Karpas-422 (cell line): ENCODE results near the gene PARVG. TPM values are rescaled to one million over a fixed set of nuclear protein-coding genes. Genes with fewer than 3 reads are reported as not detected.

Experiments used
- DNase-seq: peaks from one replicate; pipeline ENCODE4 v3.0.0-alpha.2; 2015
- H2AFZ ChIP-seq: fragments of 200-600 bp; sonication (generic); 2 replicates; pipeline ENCODE4 v1.6.1; 2014; ENCODE audit warnings: antibody characterized with exemption, low read length, mixed read lengths
- H3K27ac ChIP-seq: fragments of 200-600 bp; sonication (generic); 2 replicates; pipeline ENCODE4 v1.5.1; 2014; ENCODE audit warnings: mild to moderate bottlenecking, low read length, moderate library complexity
- H3K27me3 ChIP-seq: fragments of 200-600 bp; sonication (generic); 2 replicates; pipeline ENCODE4 v1.6.1; 2014; ENCODE audit warnings: low read length, mixed read lengths
- H3K36me3 ChIP-seq: fragments of 200-600 bp; sonication (generic); 2 replicates; pipeline ENCODE4 v1.6.1; 2014; ENCODE audit warnings: low read length, mixed read lengths; ENCODE audit not compliant: insufficient read depth
- H3K4me1 ChIP-seq: fragments of 200-600 bp; sonication (generic); 2 replicates; pipeline ENCODE4 v1.6.1; 2014; ENCODE audit warnings: mild to moderate bottlenecking, low read length, mixed read lengths
- H3K4me2 ChIP-seq: fragments of 200-600 bp; sonication (generic); 2 replicates; pipeline ENCODE4 v1.6.1; 2014; ENCODE audit warnings: low read length, low read depth, mild to moderate bottlenecking; ENCODE audit not compliant: poor library complexity, severe bottlenecking
- H3K4me3 ChIP-seq: fragments of 200-600 bp; sonication (generic); 2 replicates; pipeline ENCODE4 v1.5.1; 2014; ENCODE audit warnings: mild to moderate bottlenecking, antibody characterized with exemption, low read length, mixed read lengths
- H3K79me2 ChIP-seq: fragments of 200-600 bp; sonication (generic); 2 replicates; pipeline ENCODE4 v1.6.1; 2014; ENCODE audit warnings: mild to moderate bottlenecking, low read length, mixed read lengths
- H3K9ac ChIP-seq: fragments of 200-600 bp; sonication (generic); 2 replicates; pipeline ENCODE4 v1.6.0; 2014; ENCODE audit warnings: low read length
- H3K9me2 ChIP-seq: fragments of 200-600 bp; sonication (generic), shearing (Covaris generic); replicated peaks from 2 replicates; pipeline ENCODE4 v1.6.0; 2014; ENCODE audit warnings: mild to moderate bottlenecking, low read length, moderate library complexity; ENCODE audit not compliant: insufficient read depth
- H3K9me3 ChIP-seq: fragments of 300-700, 200-600 bp; sonication (generic); 2 replicates; pipeline ENCODE4 v1.6.1; 2014; ENCODE audit warnings: low read length, mixed read lengths
- H4K20me1 ChIP-seq: fragments of 200-600 bp; sonication (generic); 2 replicates; pipeline ENCODE4 v1.6.1; 2014; ENCODE audit warnings: mild to moderate bottlenecking, antibody characterized with exemption, low read length, low read depth; ENCODE audit not compliant: insufficient read depth
- total RNA-seq: library from RNA; depleted of rRNA; stranded (reverse); fragments of >200 nt; shearing (Covaris generic); gene quantifications from 2 replicates; pipeline ENCODE4 v1.2.3, GENCODE V29; 2014; ENCODE audit warnings: low replicate concordance

PARVG gene
- total RNA-seq, 1 experiment from 2014 or later, result 6.3 TPM

DNA sequence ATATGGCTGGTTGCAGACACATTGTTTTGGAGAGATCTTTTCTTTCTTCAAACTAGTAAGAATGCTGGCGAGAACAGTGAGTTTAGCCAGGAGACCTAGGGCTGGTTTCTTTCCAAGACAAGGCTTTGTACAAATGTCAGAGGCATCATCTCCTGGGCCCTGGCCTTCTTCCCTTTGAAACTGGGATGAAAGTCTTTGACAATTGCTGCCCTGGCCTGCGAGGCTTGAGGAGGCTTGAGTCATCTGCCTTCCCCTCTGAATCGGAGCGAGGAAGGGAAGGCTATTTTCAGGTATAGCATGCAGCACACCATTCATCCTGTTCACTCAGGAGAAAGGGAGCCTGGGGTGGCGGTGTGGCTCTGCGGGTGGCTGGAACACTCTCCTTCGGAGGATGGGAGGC lies 21.5 kb upstream of the PARVG start:
- DNase-seq, result no peak
- Histone ChIP-seq H4K20me1 (no peaks in the 10 kb centered on the region), H3K27ac (no peak overlapping the region), H3K9ac (no peak overlapping the region), H3K27me3 (no peaks in the 10 kb centered on the region), H3K9me2 (no peaks in the 10 kb centered on the region), H3K79me2 (no peaks in the 10 kb centered on the region), H3K4me2 (no peak overlapping the region), H2AFZ (no peak overlapping the region), H3K9me3 (no peaks in the 10 kb centered on the region), H3K4me3 (no peak overlapping the region), H3K36me3 (no peaks in the 10 kb centered on the region), H3K4me1 (no peaks in the 10 kb centered on the region)

- H3K9ac ChIP-seq, result no peak overlapping the region
- H3K9me2 ChIP-seq, result no peaks in the 10 kb centered on the region
- H3K4me2 ChIP-seq, result no peak overlapping the region
- H2AFZ ChIP-seq, result no peak overlapping the region
- no peaks in the 10 kb centered on the region for H3K4me1 ChIP-seq
- no peak for DNase-seq
- H3K36me3 ChIP-seq, result no peaks in the 10 kb centered on the region
- no peaks in the 10 kb centered on the region for H3K27me3 ChIP-seq
- no peaks in the 10 kb centered on the region for H4K20me1 ChIP-seq
- H3K9me3 ChIP-seq, result no peaks in the 10 kb centered on the region
- H3K79me2 ChIP-seq, result no peaks in the 10 kb centered on the region
- H3K27ac ChIP-seq, result no peak overlapping the region
- no peak overlapping the region for H3K4me3 ChIP-seq
Measured at GRCh38 chr22:44159811-44160210, 20.9 kb upstream of the PARVG start.

DNA sequence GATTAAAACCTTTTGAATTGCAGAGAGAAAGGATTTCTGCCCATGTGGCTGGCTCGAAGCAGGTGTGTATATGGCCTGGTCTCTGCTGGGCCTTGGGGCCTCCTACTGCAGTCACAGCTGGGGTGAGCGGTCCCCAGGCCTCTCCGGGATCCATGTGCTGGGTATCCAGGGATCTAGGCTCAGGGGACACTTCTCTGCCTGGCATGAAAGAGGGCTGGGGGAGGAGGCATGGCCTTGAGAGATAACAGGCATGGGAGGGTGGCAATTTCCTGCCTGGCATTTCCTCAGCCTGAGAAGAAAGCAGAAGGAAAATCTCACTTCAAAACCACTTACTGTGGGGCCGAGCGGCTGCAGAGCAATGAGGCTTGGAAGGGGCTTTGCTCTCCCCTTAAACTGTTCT lies 20.3 kb upstream of the PARVG start:
- H4K20me1 ChIP-seq, result no peaks in the 10 kb centered on the region
- H3K4me2 ChIP-seq, result no peak overlapping the region
- no peak for DNase-seq
- H2AFZ ChIP-seq, result no peak overlapping the region
- no peak overlapping the region for H3K4me3 ChIP-seq
- no peaks in the 10 kb centered on the region for H3K4me1 ChIP-seq
- no peak overlapping the region for H3K9ac ChIP-seq
- no peaks in the 10 kb centered on the region for H3K9me2 ChIP-seq
- no peak overlapping the region for H3K27ac ChIP-seq
- H3K79me2 ChIP-seq, result no peaks in the 10 kb centered on the region
- no peaks in the 10 kb centered on the region for H3K36me3 ChIP-seq
- no peaks in the 10 kb centered on the region for H3K9me3 ChIP-seq
- H3K27me3 ChIP-seq, result no peaks in the 10 kb centered on the region

GRCh38 chr22:44161673-44162072 lies 19.1 kb upstream of the PARVG start:
- H3K4me3 ChIP-seq, result no peak overlapping the region
- no peaks in the 10 kb centered on the region for H3K4me1 ChIP-seq
- H4K20me1 ChIP-seq, result no peaks in the 10 kb centered on the region
- H3K27me3 ChIP-seq, result no peaks in the 10 kb centered on the region
- no peaks in the 10 kb centered on the region for H3K79me2 ChIP-seq
- H3K9me2 ChIP-seq, result no peaks in the 10 kb centered on the region
- H3K4me2 ChIP-seq, result no peak overlapping the region
- no peaks in the 10 kb centered on the region for H3K36me3 ChIP-seq
- H2AFZ ChIP-seq, result no peak overlapping the region
- H3K9me3 ChIP-seq, result no peaks in the 10 kb centered on the region
- no peak for DNase-seq
- no peak overlapping the region for H3K27ac ChIP-seq
- no peak overlapping the region for H3K9ac ChIP-seq

GRCh38 chr22:44162960-44163359 lies 17.8 kb upstream of the PARVG start:
- Histone ChIP-seq H3K27ac (no peak overlapping the region), H3K4me1 (no peaks in the 10 kb centered on the region), H3K79me2 (no peaks in the 10 kb centered on the region), H3K27me3 (no peaks in the 10 kb centered on the region), H3K9me3 (no peaks in the 10 kb centered on the region), H3K4me3 (no peak overlapping the region), H3K9me2 (no peaks in the 10 kb centered on the region), H3K36me3 (no peaks in the 10 kb centered on the region), H3K9ac (no peak overlapping the region), H4K20me1 (no peaks in the 10 kb centered on the region), H2AFZ (no peak overlapping the region), H3K4me2 (no peak overlapping the region)
- no peak for DNase-seq

DNA sequence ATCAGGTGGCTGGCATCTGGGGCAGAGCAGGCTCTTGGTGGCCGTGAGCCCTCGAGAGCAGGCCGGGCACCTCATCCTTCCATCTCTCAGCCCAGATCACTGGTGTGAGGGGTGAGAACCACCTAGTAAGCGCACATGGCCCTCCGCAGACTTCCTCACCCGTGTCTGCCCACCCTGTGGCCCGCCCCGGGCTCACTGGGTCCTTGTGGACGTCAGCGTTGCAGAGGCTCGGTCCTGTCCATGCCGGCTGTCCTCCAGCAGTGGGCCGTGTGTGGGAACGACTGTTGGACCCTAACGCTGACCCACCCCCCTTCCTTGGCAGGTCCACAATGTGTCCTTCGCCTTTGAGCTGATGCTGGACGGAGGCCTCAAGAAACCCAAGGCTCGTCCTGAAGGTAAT lies 17.2 kb upstream of the PARVG start:
- no peaks in the 10 kb centered on the region for H3K4me1 ChIP-seq
- no peak overlapping the region for H3K4me2 ChIP-seq
- H3K79me2 ChIP-seq, result no peaks in the 10 kb centered on the region
- H3K9me2 ChIP-seq, result no peaks in the 10 kb centered on the region
- H3K9me3 ChIP-seq, result no peaks in the 10 kb centered on the region
- H2AFZ ChIP-seq, result no peak overlapping the region
- no peaks in the 10 kb centered on the region for H3K27me3 ChIP-seq
- no peaks in the 10 kb centered on the region for H4K20me1 ChIP-seq
- no peak overlapping the region for H3K9ac ChIP-seq
- no peaks in the 10 kb centered on the region for H3K36me3 ChIP-seq
- no peak for DNase-seq
- no peak overlapping the region for H3K27ac ChIP-seq
- H3K4me3 ChIP-seq, result no peak overlapping the region

- Histone ChIP-seq H4K20me1 (no peaks in the 10 kb centered on the region), H3K27me3 (no peaks in the 10 kb centered on the region), H3K79me2 (no peaks in the 10 kb centered on the region), H3K4me3 (no peak overlapping the region), H3K27ac (no peak overlapping the region), H3K4me1 (no peaks in the 10 kb centered on the region), H3K9me2 (no peaks in the 10 kb centered on the region), H3K36me3 (no peaks in the 10 kb centered on the region), H3K9ac (no peak overlapping the region), H3K4me2 (no peak overlapping the region), H3K9me3 (no peaks in the 10 kb centered on the region), H2AFZ (no peak overlapping the region)
- DNase-seq, result no peak
Measured at GRCh38 chr22:44164031-44164430, 16.7 kb upstream of the PARVG start.

DNA sequence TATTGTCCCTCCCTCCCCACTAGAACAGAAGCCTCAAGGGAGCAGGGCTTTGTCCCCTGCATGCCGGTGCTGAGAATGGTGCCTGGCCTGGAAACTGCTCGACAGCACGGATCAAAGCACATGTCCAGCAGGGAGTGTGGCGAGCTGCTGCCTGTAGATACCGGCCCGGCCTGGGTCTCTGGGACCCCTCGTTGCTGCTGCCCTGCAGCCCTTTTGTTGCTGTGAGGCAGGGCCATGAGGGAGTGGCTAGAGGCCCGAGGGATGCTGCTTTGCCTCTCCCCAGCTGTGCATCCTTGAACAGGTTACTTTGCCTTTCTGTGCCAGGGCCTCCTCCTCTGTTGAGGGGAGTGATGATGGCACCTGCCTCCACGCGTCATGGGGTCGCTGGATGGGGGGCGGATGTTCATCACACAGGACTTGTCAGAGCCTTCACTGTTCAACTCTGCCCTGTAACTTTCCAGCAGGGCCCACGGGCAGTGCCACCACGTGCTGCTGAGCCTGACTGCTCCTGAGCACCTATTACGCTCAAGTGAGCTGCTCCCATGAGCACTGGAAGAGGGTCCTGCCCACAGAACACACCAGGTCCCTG lies 15.3 kb upstream of the PARVG start:
- Histone ChIP-seq H3K27ac (no peak overlapping the region), H3K4me1 (no peaks in the 10 kb centered on the region), H3K36me3 (no peaks in the 10 kb centered on the region), H4K20me1 (no peaks in the 10 kb centered on the region), H3K4me3 (no peak overlapping the region), H3K4me2 (no peak overlapping the region), H3K9ac (no peak overlapping the region), H2AFZ (no peak overlapping the region), H3K27me3 (no peaks in the 10 kb centered on the region), H3K79me2 (no peaks in the 10 kb centered on the region), H3K9me3 (no peaks in the 10 kb centered on the region), H3K9me2 (no peaks in the 10 kb centered on the region)
- no peak for DNase-seq
